ACHN (cell line): ENCODE data around the gene TTLL5.

Source experiments
- DNase-seq: peaks from one replicate; pipeline ENCODE4 v3.0.0-alpha.2; 2015
- in situ Hi-C: cut with HindIII; loops from 2 replicates; pipeline ENCODE4 v1.10.0; 2017; ENCODE audit warnings: low sequenced_read_pairs, low pct_ligation_motif_present, low pct_unique_long_range_greater_than_20kb

TTLL5 gene

DNA sequence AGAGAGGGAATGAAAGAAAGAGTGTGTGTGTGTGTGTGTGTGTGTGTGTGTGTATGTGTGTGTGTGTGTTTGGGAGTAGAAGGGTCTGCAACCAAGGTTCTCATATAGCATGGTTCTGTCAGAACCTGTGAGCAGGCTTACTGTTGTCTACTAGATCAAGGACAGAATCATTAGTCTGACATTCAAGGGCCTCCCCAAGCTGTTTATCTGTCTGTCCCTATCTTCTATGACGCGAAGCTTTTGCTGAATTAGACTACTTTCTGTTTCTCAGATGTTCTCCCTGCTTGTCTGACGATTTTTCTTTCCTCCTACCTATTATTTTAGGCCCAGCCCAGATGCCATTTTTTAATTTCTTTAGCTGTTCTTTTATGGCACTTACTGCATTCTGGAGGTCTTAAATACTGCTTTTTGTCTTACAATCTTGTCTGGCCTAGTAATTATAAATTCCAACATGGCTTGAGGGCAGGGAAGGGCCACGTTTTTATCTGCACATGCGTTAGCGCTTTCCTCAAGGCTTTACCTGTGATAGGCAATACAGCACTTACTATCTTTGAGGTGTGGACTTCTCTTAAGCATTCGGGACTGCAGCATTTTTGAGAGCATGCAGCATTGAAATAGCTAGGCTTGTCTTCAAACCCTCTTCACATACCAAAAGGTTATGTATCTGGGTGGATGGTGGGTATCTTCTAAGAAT, 150.2 kb downstream of the TTLL5 start:
- DNase-seq, result no peak
- in situ Hi-C loops, result no loop called here

DNA sequence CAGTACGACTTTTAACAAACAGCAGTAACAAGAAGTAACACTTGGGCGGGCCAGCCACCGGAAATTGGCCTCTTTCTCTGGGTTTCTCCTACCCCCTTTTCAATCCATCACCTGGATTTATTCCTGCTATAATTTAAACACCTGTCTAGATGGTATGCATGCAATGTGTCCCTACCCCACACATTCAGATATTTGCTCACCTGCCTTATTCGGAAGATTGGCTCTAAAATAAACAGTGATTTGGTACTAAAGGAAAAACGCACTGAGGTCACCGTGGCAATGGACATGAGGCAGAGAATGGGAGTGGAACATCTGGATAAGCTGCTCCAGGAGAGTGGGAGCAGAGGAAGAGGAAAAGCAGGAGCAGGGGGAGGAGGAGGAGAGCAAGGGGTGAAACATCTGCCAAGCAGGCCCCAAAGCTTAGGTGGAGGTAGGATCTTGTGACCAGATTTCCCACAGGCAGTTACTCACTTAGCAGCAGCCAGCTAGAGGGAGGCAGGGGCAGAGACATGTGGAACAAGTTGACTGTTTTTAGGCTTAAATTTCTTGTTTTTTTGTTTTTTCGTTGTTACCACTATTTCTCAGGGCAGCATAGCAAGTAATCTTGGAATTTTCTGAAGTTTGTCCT, 150.9 kb downstream of the TTLL5 start:
- in situ Hi-C loops, result no loop called here
- DNase-seq, result no peak

DNA sequence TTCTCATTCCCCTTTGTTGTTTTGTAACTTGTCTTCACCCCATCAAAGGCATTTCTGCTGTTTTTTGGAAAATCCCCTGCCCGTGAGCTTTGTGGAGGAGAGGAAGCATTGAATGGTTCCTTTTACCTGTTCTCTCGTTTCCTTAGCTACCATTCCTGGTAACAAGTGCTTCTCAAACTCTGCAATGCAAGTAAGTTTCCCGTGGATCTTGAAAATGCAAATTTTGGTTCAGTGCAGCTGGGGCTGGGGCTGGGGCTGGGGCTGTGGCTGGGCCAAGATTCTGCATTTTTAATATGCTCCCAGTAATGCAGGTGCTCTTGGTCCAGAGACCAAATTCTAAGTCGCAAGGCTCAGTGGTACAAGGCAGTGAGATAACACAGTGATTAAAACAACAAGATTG, 151.6 kb downstream of the TTLL5 start:
- DNase-seq, result no peak
- in situ Hi-C loops, result no loop called here

GRCh38 chr14:75820761-75821160, 159.7 kb downstream of the TTLL5 start:
- in situ Hi-C loops, result no loop called here
- no peak for DNase-seq

DNA sequence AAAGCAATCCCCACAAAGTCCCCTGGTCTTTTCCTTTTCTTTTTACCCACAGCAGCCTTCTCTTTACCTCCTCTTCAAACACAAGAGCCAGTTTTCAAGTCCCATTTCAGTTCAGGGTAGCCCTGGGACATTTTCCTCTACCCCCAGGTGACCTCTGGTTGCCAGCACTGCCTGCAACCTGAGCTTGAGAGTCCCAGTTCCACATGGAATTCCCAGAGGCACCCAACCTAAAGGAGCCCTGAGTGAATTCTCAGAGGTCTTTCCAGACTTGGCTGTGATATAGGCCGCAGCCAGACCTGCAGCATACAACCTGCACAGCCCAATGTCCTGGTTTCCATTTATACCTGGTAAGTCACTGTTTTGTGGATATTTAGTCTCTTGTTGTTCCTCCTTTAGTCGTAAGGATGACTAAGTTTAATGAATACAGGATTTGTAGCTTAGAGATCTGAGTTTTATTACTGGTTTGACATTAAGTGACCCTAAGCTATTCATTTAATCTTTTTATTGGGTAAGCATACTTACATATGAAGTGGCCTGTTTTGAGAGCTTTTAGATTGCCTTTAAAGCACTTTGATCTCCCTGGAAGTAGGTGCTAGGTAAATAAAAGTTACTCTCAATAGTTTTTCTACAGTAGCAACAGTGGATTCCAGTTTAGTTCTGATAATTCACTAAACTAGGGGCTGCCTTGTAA, 160.9 kb downstream of the TTLL5 start:
- in situ Hi-C loops, result no loop called here
- DNase-seq, result peak; percentile 8

GRCh38 chr14:75822522-75823141, 161.6 kb downstream of the TTLL5 start:
- in situ Hi-C loops, result no loop called here
- DNase-seq, result peak; percentile 40

DNA sequence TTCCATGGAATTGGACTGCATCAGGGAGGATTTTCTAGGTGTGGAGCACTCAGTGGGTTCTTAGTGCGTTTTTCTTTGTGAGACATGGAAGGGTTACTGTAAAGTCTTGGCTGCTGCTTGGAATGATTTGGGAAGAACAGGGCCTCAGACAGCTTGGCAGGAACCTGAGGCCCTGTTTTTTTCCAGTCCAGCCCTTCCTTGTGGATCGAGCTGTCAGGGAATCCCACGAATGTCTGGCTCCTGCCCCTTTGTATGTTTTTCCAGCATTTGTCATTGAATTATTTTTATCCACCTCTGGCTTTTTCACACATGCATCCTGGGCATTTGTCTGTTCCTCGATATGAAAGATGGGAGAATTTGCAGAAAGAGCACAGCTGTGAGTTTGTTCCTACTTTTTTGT, 162.3 kb downstream of the TTLL5 start:
- in situ Hi-C loops, result no loop called here
- no peak for DNase-seq

- no peak for DNase-seq
- in situ Hi-C loops, result no loop called here
These were observed 163.3 kb downstream of the TTLL5 start for GRCh38 chr14:75824318-75824717.

DNA sequence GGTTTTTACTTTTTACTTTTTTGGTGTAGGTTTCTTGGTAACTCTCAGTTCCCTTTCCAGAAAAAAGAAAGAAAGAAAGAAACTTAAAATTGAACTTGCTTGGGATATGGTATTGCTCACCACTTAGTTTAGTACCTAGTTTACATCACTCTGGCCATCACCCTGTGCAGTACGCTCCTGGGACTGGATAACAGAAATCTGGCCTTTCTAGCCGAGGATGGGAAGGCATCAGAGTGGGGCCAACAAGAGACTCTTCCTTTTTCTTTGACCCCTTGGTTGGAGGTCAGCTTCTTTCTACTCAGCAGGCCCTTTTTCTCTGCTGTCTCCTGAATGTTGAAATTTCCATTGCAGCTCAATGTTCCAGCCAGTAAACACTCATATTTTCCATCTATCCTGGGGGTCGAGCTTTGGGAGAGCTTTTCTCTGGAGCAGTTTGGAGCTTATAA, 164.1 kb downstream of the TTLL5 start:
- no peak for DNase-seq
- in situ Hi-C loops, result no loop called here

GRCh38 chr14:75826599-75826998, 165.6 kb downstream of the TTLL5 start:
- no peak for DNase-seq
- in situ Hi-C loops, result no loop called here

DNA sequence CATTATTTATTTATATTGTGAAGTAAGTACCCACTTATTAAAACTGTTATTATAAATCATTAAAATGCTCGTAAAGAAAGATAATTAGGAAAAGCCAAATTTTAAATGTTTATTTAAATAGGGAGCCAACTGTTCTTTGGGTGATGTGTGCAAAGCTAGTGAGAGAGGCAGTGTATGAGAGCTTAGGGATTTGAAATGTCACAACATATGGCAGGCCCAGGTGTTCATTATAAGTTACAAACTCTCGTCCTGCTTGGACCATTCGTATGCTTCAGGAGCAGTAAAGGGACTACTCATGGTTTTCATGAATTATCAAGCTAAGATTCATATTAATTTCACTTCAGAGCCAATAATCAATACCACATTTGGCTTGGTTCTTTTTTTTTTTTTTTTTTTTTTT, 166.3 kb downstream of the TTLL5 start:
- in situ Hi-C loops, result no loop called here
- no peak for DNase-seq

DNA sequence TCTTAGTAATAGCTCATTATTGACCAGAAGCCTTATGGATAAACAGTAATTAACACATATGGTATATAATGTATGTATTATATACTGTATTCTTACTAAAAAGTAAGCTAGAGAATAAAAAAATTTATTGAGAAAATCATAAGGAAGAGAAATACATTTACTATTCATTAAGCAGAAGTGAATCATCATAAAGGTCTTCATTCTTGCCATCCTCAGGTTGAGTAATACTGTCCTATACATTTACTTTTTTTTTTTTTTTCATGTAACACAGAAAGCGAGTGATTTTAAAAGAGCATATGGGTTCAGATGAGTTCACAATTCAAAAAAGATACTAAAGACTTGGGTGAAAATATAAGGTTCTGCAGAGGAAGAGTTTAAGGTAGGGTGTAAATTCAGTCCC, 168.3 kb downstream of the TTLL5 start:
- no peak for DNase-seq
- in situ Hi-C loops, result no loop called here

DNA sequence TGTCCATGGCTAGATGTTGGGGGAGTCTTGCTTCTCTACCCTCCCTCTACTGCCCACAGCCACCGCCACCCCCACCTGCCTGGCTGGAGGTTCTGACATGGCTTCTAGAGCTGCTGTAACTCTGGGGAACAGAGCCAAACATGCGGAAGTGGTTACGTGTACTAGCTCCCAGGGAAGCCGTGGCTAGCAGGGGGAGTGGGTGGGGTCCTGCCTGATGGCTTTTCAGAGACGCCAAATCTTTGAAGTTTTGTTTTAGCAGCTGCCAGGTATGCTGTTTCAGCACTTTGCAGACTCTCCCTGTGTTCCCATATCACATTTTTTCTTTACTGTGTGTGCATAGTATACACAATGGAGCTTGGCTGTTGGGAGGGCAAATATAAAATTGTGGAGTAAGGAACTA, 170.4 kb downstream of the TTLL5 start:
- in situ Hi-C loops, result no loop called here
- DNase-seq, result no peak

GRCh38 chr14:75831952-75832351, 170.9 kb downstream of the TTLL5 start:
- in situ Hi-C loops, result no loop called here
- no peak for DNase-seq

GRCh38 chr14:75832621-75833297, 171.7 kb downstream of the TTLL5 start:
- no peak for DNase-seq
- in situ Hi-C loops, result no loop called here

- no peak for DNase-seq
- in situ Hi-C loops, result no loop called here
These were observed 172.4 kb downstream of the TTLL5 start for GRCh38 chr14:75833326-75834020.

- in situ Hi-C loops, result no loop called here
- DNase-seq, result no peak
These were observed 174.2 kb downstream of the TTLL5 start for GRCh38 chr14:75835156-75835725.

GRCh38 chr14:75835737-75836136, 174.7 kb downstream of the TTLL5 start:
- DNase-seq, result no peak
- in situ Hi-C loops, result no loop called here
